Adipocyte (in vitro differentiated cells): Measurements from ENCODE around the gene SLC39A11.

Experiments used
- DNase-seq: peaks from one replicate; pipeline ENCODE4 v3.0.0-alpha.2; 2015; ENCODE audit warnings: low read depth
- H3K27me3 ChIP-seq: replicated peaks from 2 replicates; pipeline ENCODE4 v1.7.0; 2013; ENCODE audit warnings: mild to moderate bottlenecking, low read length, moderate library complexity; ENCODE audit not compliant: control insufficient read depth, insufficient read depth
- H3K36me3 ChIP-seq: 2 replicates; pipeline ENCODE4 v1.7.0; 2013; ENCODE audit warnings: low read length, mild to moderate bottlenecking, moderate library complexity; ENCODE audit not compliant: control insufficient read depth, insufficient read depth, severe bottlenecking
- H3K4me1 ChIP-seq: 2 replicates; pipeline ENCODE4 v1.7.0; 2013; ENCODE audit warnings: mild to moderate bottlenecking, low read length, moderate library complexity; ENCODE audit not compliant: control insufficient read depth, insufficient read depth
- H3K4me3 ChIP-seq: 2 replicates; pipeline ENCODE4 v1.7.0; 2013; ENCODE audit warnings: mild to moderate bottlenecking, low read length, moderate library complexity
- H3K9ac ChIP-seq: 2 replicates; pipeline ENCODE4 v1.7.0; 2013; ENCODE audit warnings: mild to moderate bottlenecking, low read length, moderate library complexity
- H3K9me3 ChIP-seq: 2 replicates; pipeline ENCODE4 v1.7.0; 2013; ENCODE audit warnings: mild to moderate bottlenecking, low read length, moderate library complexity; ENCODE audit not compliant: control insufficient read depth

The SLC39A11 gene

DNA sequence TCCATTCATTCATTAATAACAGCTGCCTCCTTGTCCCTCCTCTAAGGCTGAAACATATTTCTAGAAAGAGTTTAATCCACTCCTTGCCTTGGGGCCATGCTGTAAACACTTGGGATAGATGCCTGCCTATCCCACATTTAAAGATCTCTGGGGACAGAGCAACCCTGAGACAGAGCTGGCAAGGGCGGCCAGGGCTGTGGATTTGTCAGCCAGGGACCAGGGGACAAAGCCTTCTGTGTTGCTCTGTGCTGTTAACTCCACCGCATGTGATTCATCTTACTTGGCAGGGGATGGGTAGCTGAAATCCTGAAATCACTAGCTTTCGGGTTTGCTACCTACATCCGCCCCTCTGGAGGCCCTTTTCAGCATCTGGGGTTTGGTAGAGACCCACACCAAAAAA is 392.9 kb downstream of the SLC39A11 start:
- Histone ChIP-seq H3K4me3 (peak overlapping the region; percentile 29), H3K9me3 (no peaks in the 10 kb centered on the region), H3K36me3 (no peaks in the 10 kb centered on the region), H3K4me1 (peaks cover 18% of the 10 kb centered on the region), H3K9ac (no peak overlapping the region), H3K27me3 (peaks cover 7% of the 10 kb centered on the region)
- peak; percentile 55 for DNase-seq

DNA sequence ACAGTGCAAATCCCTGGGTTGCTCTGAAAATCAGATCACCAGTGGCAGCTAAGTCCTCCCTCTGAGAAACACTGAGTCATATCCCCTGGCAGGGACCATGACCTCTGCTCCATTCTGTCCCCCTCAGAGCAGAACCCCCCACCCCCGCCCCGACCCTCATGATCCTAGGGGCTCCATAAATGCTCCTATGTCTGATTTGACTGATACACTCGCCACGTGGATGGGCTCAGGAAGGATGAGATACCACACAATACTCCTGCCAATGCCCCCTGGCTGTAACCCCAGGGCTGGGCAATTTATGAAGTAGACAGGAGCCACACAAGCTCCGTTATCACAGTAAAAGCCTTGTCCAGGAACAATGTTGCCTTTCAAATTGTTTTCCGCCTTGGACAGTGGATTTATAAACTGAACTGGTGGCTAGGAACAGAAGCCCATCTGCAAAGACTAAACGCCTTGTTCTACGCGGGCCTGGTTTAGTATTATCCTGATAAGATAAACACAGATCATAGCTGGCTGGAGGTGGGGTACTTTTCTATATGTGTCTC is 394.8 kb downstream of the SLC39A11 start:
- Histone ChIP-seq H3K4me3 (no peak overlapping the region), H3K4me1 (peaks cover 18% of the 10 kb centered on the region), H3K9me3 (no peaks in the 10 kb centered on the region), H3K9ac (no peak overlapping the region), H3K27me3 (peaks cover 8% of the 10 kb centered on the region), H3K36me3 (no peaks in the 10 kb centered on the region)
- DNase-seq: no peak

DNA sequence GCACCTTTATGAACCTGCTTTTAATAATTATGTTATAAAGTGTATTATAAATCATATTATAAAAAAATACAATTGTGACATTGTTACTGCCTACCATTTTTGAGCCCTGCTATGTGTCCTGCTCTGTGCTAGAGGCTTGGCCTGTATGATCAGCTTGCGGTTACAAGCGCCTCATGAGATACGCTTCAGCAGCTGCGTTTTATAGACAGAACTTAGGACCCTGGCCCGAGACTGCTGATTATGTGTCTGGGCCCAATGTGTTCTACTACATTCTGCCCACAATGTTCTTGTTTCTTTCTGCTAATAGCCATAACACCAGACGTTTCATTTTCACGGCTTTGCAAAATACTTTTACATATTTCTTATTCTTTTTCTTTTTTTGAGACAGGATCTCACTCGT is 395.8 kb downstream of the SLC39A11 start:
- Histone ChIP-seq H3K27me3 (peaks cover 8% of the 10 kb centered on the region), H3K36me3 (no peaks in the 10 kb centered on the region), H3K4me1 (peaks cover 15% of the 10 kb centered on the region), H3K9me3 (no peaks in the 10 kb centered on the region), H3K9ac (no peak overlapping the region), H3K4me3 (no peak overlapping the region)
- DNase-seq: no peak

- H3K4me3 ChIP-seq: no peak overlapping the region
- no peak overlapping the region for H3K9ac ChIP-seq
- peaks cover 19% of the 10 kb centered on the region for H3K4me1 ChIP-seq
- DNase-seq: no peak
- H3K36me3 ChIP-seq: no peaks in the 10 kb centered on the region
- H3K9me3 ChIP-seq: no peaks in the 10 kb centered on the region
- peaks cover 8% of the 10 kb centered on the region for H3K27me3 ChIP-seq
These were observed 396.3 kb downstream of the SLC39A11 start for GRCh38 chr17:72696156-72696555.

- no peaks in the 10 kb centered on the region for H3K36me3 ChIP-seq
- no peak overlapping the region for H3K4me3 ChIP-seq
These were observed 398.5 kb downstream of the SLC39A11 start for GRCh38 chr17:72693956-72694355.

GRCh38 chr17:72693151-72693878 is 399.2 kb downstream of the SLC39A11 start:
- H3K4me3 ChIP-seq: no peak overlapping the region
- H3K9ac ChIP-seq: no peak overlapping the region
- H3K36me3 ChIP-seq: no peaks in the 10 kb centered on the region
- H3K9me3 ChIP-seq: no peaks in the 10 kb centered on the region
- no peak for DNase-seq
- peaks cover 7% of the 10 kb centered on the region for H3K4me1 ChIP-seq
- peaks cover 8% of the 10 kb centered on the region for H3K27me3 ChIP-seq

More at GRCh38 chr17:72693956-72694355, 398.5 kb downstream of the SLC39A11 start:
- Histone ChIP-seq H3K9me3 (no peaks in the 10 kb centered on the region), H3K27me3 (peaks cover 8% of the 10 kb centered on the region), H3K9ac (no peak overlapping the region), H3K4me1 (peaks cover 8% of the 10 kb centered on the region)
- DNase-seq: no peak

- Histone ChIP-seq H3K36me3 (no peaks in the 10 kb centered on the region), H3K9me3 (no peaks in the 10 kb centered on the region), H3K27me3 (peaks cover 8% of the 10 kb centered on the region), H3K4me3 (no peak overlapping the region), H3K9ac (no peak overlapping the region), H3K4me1 (peaks cover 7% of the 10 kb centered on the region)
- DNase-seq: no peak
These were observed 399.8 kb downstream of the SLC39A11 start for GRCh38 chr17:72692676-72693075.

- Histone ChIP-seq H3K9ac (no peak overlapping the region), H3K36me3 (no peaks in the 10 kb centered on the region), H3K9me3 (no peaks in the 10 kb centered on the region), H3K4me1 (peaks cover 7% of the 10 kb centered on the region), H3K27me3 (peaks cover 8% of the 10 kb centered on the region), H3K4me3 (no peak overlapping the region)
- peak; percentile 40 for DNase-seq
These were observed 400.9 kb downstream of the SLC39A11 start for GRCh38 chr17:72691586-72691985.

DNA sequence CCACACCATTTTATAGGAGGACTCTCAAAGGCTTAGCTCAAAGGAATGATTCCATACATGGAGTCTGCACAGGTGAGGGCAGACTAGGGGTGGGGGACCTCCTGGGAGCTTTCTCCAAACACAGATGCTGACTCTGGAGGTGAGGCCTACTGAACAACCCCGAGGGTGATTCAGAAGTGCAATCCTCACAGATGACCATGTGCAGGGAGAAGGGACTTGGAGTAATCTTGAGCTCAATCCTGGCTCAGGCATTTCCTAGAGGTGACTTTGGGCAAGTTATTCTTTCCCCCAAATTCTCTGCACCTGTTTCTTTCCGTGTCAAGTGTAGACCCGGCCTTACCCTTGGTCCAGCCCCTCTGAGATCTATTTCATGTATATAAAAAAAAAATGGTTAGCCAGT is 401.5 kb downstream of the SLC39A11 start:
- H3K9me3 ChIP-seq: no peaks in the 10 kb centered on the region
- peaks cover 7% of the 10 kb centered on the region for H3K4me1 ChIP-seq
- H3K9ac ChIP-seq: no peak overlapping the region
- H3K4me3 ChIP-seq: no peak overlapping the region
- DNase-seq: no peak
- H3K27me3 ChIP-seq: peaks cover 8% of the 10 kb centered on the region
- H3K36me3 ChIP-seq: no peaks in the 10 kb centered on the region

DNA sequence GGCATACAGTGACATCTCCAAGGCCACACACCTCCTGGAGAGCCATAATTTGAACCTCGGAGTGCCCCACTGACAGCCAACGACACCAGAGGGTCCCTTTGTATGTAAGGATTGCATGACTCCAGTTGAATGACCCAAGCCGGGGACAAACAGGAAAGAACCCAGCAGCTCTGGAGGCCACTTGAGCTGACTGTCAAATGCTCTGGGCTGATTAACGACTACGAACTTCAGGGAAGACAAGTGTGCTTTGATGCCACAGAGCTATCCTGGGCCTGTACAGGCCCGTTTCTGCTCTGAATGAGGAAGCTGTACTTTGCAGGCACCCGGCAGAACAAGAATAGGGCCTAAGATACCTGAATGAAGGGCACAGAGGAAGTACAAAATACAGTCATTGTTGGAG is 404.6 kb downstream of the SLC39A11 start:
- no peak for DNase-seq
- Histone ChIP-seq H3K4me1 (peaks cover 24% of the 10 kb centered on the region), H3K9ac (no peak overlapping the region), H3K9me3 (no peaks in the 10 kb centered on the region), H3K4me3 (no peak overlapping the region), H3K27me3 (no peaks in the 10 kb centered on the region), H3K36me3 (no peaks in the 10 kb centered on the region)

DNA sequence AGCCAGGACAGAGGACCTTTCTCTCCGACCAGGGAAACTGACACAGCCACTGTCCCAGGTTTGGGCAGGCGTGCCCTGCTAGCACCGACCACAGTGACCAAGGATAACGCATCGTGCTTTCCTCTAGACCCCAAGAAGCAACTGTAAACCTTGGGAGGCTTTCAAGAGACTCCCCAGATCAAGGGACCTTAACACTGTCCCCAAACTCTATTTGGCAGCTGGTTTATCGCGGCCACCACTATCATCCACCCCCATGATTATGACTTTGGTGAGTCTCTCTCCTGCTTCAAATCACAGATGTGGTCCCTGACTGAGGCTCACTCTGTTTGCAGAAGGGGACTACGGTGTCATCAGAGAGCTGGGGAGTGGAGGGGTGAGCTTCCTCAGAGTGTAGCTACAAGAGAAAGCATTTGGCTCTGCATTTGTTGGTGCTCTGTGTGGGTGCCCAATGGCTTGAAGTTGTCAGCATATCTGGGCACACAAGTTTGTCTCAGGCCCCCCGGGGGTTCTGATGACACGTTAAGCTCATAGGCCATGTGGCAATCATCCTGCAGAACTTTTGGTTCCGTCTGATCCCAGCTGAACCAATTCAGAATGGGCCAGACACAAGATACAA is 408.0 kb downstream of the SLC39A11 start:
- H3K4me1 ChIP-seq: peaks cover 22% of the 10 kb centered on the region
- no peaks in the 10 kb centered on the region for H3K36me3 ChIP-seq
- no peak for DNase-seq
- no peaks in the 10 kb centered on the region for H3K9me3 ChIP-seq
- H3K4me3 ChIP-seq: no peak overlapping the region
- H3K27me3 ChIP-seq: no peaks in the 10 kb centered on the region
- H3K9ac ChIP-seq: no peak overlapping the region
